Endothelial cell of umbilical vein (primary cell): ENCODE measurements around the gene SAYSD1.

Experiments used
- CTCF ChIP-seq, 2 donors: IDR thresholded peaks; 1 replicate in 1 of 2; 2 replicates in 1 of 2; pipeline ENCODE4 v1.5.1; 2011; ENCODE audit warnings: low read length in 2 of 2, mild to moderate bottlenecking in 2 of 2, moderate library complexity in 2 of 2, control low read depth in 1 of 2, inconsistent platforms in 1 of 2, low read depth in 1 of 2; ENCODE audit not compliant: insufficient read depth in 1 of 2; ENCODE audit errors: extremely low read depth in 1 of 2
- EZH2 ChIP-seq: IDR thresholded peaks from 2 replicates; pipeline ENCODE4 v1.6.1; 2012; ENCODE audit warnings: borderline replicate concordance, low read depth, mild to moderate bottlenecking, moderate library complexity, low read length, inconsistent platforms; ENCODE audit not compliant: severe bottlenecking
- FOS ChIP-seq: IDR thresholded peaks from 2 replicates; pipeline ENCODE4 v1.6.1; 2011; ENCODE audit warnings: mild to moderate bottlenecking, low read length, moderate library complexity, borderline replicate concordance; ENCODE audit not compliant: insufficient read depth
- GATA2 ChIP-seq: IDR thresholded peaks from 2 replicates; pipeline ENCODE4 v1.7.0; 2011; ENCODE audit warnings: low read depth, mild to moderate bottlenecking, moderate library complexity, mixed read lengths, low read length; ENCODE audit not compliant: insufficient read length, insufficient read depth
- JUN ChIP-seq: IDR thresholded peaks from 2 replicates; pipeline ENCODE4 v1.6.1; 2011; ENCODE audit warnings: borderline replicate concordance, low read depth; ENCODE audit not compliant: insufficient read length, insufficient read depth
- MYC ChIP-seq: IDR thresholded peaks from one replicate; pipeline ENCODE4 v1.6.1; 2011; ENCODE audit warnings: mild to moderate bottlenecking, low read depth, low read length
- POLR2A ChIP-seq: IDR thresholded peaks from 2 replicates; pipeline ENCODE4 v1.6.1; 2012; ENCODE audit warnings: low read depth, mild to moderate bottlenecking, control low read depth, low read length
- POLR2AphosphoS5 ChIP-seq: IDR thresholded peaks from 2 replicates; pipeline ENCODE4 v1.6.1; 2012; ENCODE audit warnings: low read depth, mild to moderate bottlenecking, control low read depth, low read length, moderate library complexity; ENCODE audit not compliant: insufficient read depth
- TF ChIP-seq, protein P1 (sequence below): IDR thresholded peaks from 2 replicates; pipeline ENCODE4 v1.6.1; 2011; ENCODE audit not compliant: insufficient read depth, insufficient read length

DNA sequence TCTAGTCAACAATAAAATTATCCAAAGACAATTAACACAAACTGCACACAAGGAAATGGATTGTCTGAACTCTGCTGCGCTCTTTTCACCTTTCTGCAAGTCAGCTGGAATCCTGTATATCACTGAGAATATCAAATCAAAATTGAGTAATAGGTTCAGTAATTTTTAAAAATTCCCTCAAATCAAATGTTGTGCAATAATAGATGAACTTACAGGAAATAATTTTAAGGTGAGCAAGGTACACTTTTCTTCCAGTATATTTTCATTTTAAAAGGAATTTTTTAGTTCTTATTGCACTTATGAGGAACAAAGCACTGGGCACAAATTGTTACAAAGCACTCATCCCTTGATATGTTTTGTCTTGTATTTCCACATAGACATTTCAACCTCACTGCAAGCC is 1.2 kb downstream of the SAYSD1 start:
- TF ChIP-seq CTCF (IDR thresholded peaks at IDR 0.05; ENCODE audit: extremely low read depth in 1 of 2, insufficient read depth in 1 of 2, low read depth in 1 of 2, low read length in 2 of 2): no peak
- TF ChIP-seq POLR2A: no peak
- no peak for TF ChIP-seq EZH2
- no peak for TF ChIP-seq POLR2AphosphoS5
- no peak for TF ChIP-seq JUN
- TF ChIP-seq GATA2: no peak
- TF ChIP-seq MYC: no peak
- TF ChIP-seq, protein P1, sequence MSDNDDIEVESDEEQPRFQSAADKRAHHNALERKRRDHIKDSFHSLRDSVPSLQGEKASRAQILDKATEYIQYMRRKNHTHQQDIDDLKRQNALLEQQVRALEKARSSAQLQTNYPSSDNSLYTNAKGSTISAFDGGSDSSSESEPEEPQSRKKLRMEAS: no peak
- no peak for TF ChIP-seq FOS
